Measurements from ENCODE around the gene OPHN1.

- TF ChIP-seq, protein P1, sequence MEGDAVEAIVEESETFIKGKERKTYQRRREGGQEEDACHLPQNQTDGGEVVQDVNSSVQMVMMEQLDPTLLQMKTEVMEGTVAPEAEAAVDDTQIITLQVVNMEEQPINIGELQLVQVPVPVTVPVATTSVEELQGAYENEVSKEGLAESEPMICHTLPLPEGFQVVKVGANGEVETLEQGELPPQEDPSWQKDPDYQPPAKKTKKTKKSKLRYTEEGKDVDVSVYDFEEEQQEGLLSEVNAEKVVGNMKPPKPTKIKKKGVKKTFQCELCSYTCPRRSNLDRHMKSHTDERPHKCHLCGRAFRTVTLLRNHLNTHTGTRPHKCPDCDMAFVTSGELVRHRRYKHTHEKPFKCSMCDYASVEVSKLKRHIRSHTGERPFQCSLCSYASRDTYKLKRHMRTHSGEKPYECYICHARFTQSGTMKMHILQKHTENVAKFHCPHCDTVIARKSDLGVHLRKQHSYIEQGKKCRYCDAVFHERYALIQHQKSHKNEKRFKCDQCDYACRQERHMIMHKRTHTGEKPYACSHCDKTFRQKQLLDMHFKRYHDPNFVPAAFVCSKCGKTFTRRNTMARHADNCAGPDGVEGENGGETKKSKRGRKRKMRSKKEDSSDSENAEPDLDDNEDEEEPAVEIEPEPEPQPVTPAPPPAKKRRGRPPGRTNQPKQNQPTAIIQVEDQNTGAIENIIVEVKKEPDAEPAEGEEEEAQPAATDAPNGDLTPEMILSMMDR (IDR thresholded peaks at IDR 0.05; ENCODE audit: extremely low read depth in 1 of 2, insufficient read depth in 1 of 2, low read depth in 1 of 2, low read length in 2 of 2), result no peak
- no peak for TF ChIP-seq FOS (IDR thresholded peaks at IDR 0.05; ENCODE audit: borderline replicate concordance, insufficient read depth, low read length)
- no peak for TF ChIP-seq POLR2A (IDR thresholded peaks at IDR 0.05; ENCODE audit: low read depth, low read length)
- no peak for TF ChIP-seq EZH2 (IDR thresholded peaks at IDR 0.05; ENCODE audit: borderline replicate concordance, low read depth, low read length, severe bottlenecking)
- TF ChIP-seq POLR2AphosphoS5 (IDR thresholded peaks at IDR 0.05; ENCODE audit: insufficient read depth, low read depth, low read length), result no peak
- TF ChIP-seq JUN (IDR thresholded peaks at IDR 0.05; ENCODE audit: borderline replicate concordance, insufficient read depth, insufficient read length, low read depth), result no peak
Measured at GRCh38 chrX:68440940-68441339, 7.6 kb upstream of the OPHN1 start.

Measured in endothelial cell of umbilical vein (primary cell).